SK-N-MC (cell line): ENCODE data around the gene ELF4.

Experiments
- EZH2 ChIP-seq: fragments of 200-600 bp; sonication (generic); IDR thresholded peaks from one replicate; pipeline ENCODE4 v1.6.1; 2017; ENCODE audit warnings: antibody characterized with exemption
- FOXP2 ChIP-seq: optimal IDR thresholded peaks from 2 replicates; pipeline ENCODE3; 2011; ENCODE audit warnings: mild to moderate bottlenecking, moderate library complexity; ENCODE audit not compliant: insufficient read depth; ENCODE audit errors: extremely low read length, control extremely low read depth
- POLR2AphosphoS5 ChIP-seq: IDR thresholded peaks from 2 replicates; pipeline ENCODE4 v1.6.1; 2012; ENCODE audit warnings: mild to moderate bottlenecking, low read depth, low read length, borderline replicate concordance

GRCh38 chrX:130080791-130081367 lies 29.4 kb downstream of the ELF4 start:
- no peak for TF ChIP-seq POLR2AphosphoS5
- TF ChIP-seq EZH2 = no peak
- TF ChIP-seq FOXP2 = no peak
